Mesenchymal stem cell (in vitro differentiated cells and primary cell): ENCODE data around the gene ID1.

Experiments used
- DNase-seq: peaks from one replicate; pipeline ENCODE4 v3.0.0-alpha.2; 2013
- H2AFZ ChIP-seq: one replicate; pipeline ENCODE4 v1.6.1; 2013; ENCODE audit warnings: low read depth, mild to moderate bottlenecking, control low read depth, inconsistent platforms, low read length, moderate library complexity
- H2AK5ac ChIP-seq: 2 replicates; pipeline ENCODE4 v1.6.1; 2013; ENCODE audit warnings: low read length, moderate library complexity, mild to moderate bottlenecking, inconsistent platforms; ENCODE audit not compliant: severe bottlenecking
- H2BK120ac ChIP-seq: one replicate; pipeline ENCODE4 v1.6.1; 2013; ENCODE audit warnings: low read depth, mild to moderate bottlenecking, inconsistent platforms, low read length, moderate library complexity
- H2BK12ac ChIP-seq, 2 experiments: one replicate each; pipeline ENCODE4 v1.6.1; 2013; ENCODE audit warnings: inconsistent platforms in 2 of 2, low read length in 2 of 2, mild to moderate bottlenecking in 2 of 2, moderate library complexity in 2 of 2, control low read depth in 1 of 2
- H2BK15ac ChIP-seq: one replicate; pipeline ENCODE4 v1.6.1; 2013; ENCODE audit warnings: mild to moderate bottlenecking, low read depth, inconsistent platforms; ENCODE audit not compliant: poor library complexity, severe bottlenecking
- H2BK5ac ChIP-seq: 2 replicates; pipeline ENCODE4 v1.6.1; 2013; ENCODE audit warnings: low read depth, mild to moderate bottlenecking, low read length, control low read depth, inconsistent platforms; ENCODE audit not compliant: poor library complexity, severe bottlenecking
- H3K14ac ChIP-seq, 2 experiments: one replicate each; pipeline ENCODE4 v1.6.1; 2013; ENCODE audit warnings: inconsistent platforms in 2 of 2, low read length in 2 of 2, control low read depth in 1 of 2, mild to moderate bottlenecking in 1 of 2, moderate library complexity in 1 of 2
- H3K18ac ChIP-seq, 2 experiments: one replicate each; pipeline ENCODE4 v1.6.1; 2013; ENCODE audit warnings: inconsistent platforms in 2 of 2, low read length in 2 of 2, control low read depth in 1 of 2, low read depth in 1 of 2, mild to moderate bottlenecking in 1 of 2
- H3K23ac ChIP-seq, 2 experiments: one replicate each; pipeline ENCODE4 v1.6.1; 2013; ENCODE audit warnings: inconsistent platforms in 2 of 2, low read length in 2 of 2, mild to moderate bottlenecking in 2 of 2, moderate library complexity in 2 of 2, control low read depth in 1 of 2
- H3K27ac ChIP-seq: 2 replicates; pipeline ENCODE4 v1.5.1; 2013; ENCODE audit warnings: mild to moderate bottlenecking, moderate library complexity, low read length, control low read depth, inconsistent platforms; ENCODE audit not compliant: poor library complexity, severe bottlenecking
- H3K27me3 ChIP-seq, 2 experiments: 2 replicates each; pipeline versions ENCODE4 v1.6.1 to v1.7.0; 2013; ENCODE audit warnings: low read length in 2 of 2, mild to moderate bottlenecking in 2 of 2, moderate library complexity in 2 of 2, control low read depth in 1 of 2, inconsistent platforms in 1 of 2; ENCODE audit not compliant: control insufficient read depth in 1 of 2, insufficient read depth in 1 of 2
- H3K36me3 ChIP-seq, 2 experiments: 2 replicates each; pipeline versions ENCODE4 v1.6.1 to v1.7.0; 2013; ENCODE audit warnings: low read length in 2 of 2, control low read depth in 1 of 2, inconsistent platforms in 1 of 2, low read depth in 1 of 2, mild to moderate bottlenecking in 1 of 2; ENCODE audit not compliant: insufficient read depth in 2 of 2, control insufficient read depth in 1 of 2
- H3K4ac ChIP-seq, 2 experiments: one replicate each; pipeline ENCODE4 v1.6.1; 2013; ENCODE audit warnings: inconsistent platforms in 2 of 2, low read length in 2 of 2, mild to moderate bottlenecking in 2 of 2, moderate library complexity in 2 of 2, control low read depth in 1 of 2, low read depth in 1 of 2
- H3K4me1 ChIP-seq: 2 replicates; pipeline ENCODE4 v1.6.1; 2013; ENCODE audit warnings: low read depth, low read length, control low read depth; ENCODE audit not compliant: control insufficient read depth, insufficient read depth
- H3K4me2 ChIP-seq: 2 replicates; pipeline ENCODE4 v1.6.1; 2013; ENCODE audit warnings: low read length, mild to moderate bottlenecking, inconsistent platforms; ENCODE audit not compliant: poor library complexity, severe bottlenecking
- H3K4me3 ChIP-seq, 2 experiments: 2 replicates each; pipeline versions ENCODE4 v1.5.1 to v1.7.0; 2013; ENCODE audit warnings: low read length in 2 of 2, mild to moderate bottlenecking in 2 of 2, control low read depth in 1 of 2, low read depth in 1 of 2; ENCODE audit not compliant: insufficient read depth in 1 of 2
- H3K79me1 ChIP-seq: replicated peaks from 2 replicates; pipeline ENCODE4 v1.6.1; 2013; ENCODE audit warnings: mild to moderate bottlenecking, control low read depth, low read length, inconsistent platforms; ENCODE audit not compliant: poor library complexity, severe bottlenecking
- H3K9ac ChIP-seq: 2 replicates; pipeline ENCODE4 v1.7.0; 2013; ENCODE audit warnings: mild to moderate bottlenecking, low read length, moderate library complexity
- H3K9me3 ChIP-seq: 2 replicates; pipeline ENCODE4 v1.7.0; 2013; ENCODE audit warnings: mild to moderate bottlenecking, low read length; ENCODE audit not compliant: control insufficient read depth
- H4K8ac ChIP-seq: one replicate; pipeline ENCODE4 v1.6.1; 2013; ENCODE audit warnings: inconsistent platforms, mild to moderate bottlenecking, low read length, moderate library complexity
- H4K91ac ChIP-seq: one replicate; pipeline ENCODE4 v1.6.1; 2013; ENCODE audit warnings: mild to moderate bottlenecking, low read length, inconsistent platforms
- WGBS: methylation state at CpG from one replicate; pipeline ENCODE4 v1.1.7; 2013; ENCODE audit warnings: mixed read lengths; 5-methylcytosine and 5-hydroxymethylcytosine counted together

The ID1 gene

DNA sequence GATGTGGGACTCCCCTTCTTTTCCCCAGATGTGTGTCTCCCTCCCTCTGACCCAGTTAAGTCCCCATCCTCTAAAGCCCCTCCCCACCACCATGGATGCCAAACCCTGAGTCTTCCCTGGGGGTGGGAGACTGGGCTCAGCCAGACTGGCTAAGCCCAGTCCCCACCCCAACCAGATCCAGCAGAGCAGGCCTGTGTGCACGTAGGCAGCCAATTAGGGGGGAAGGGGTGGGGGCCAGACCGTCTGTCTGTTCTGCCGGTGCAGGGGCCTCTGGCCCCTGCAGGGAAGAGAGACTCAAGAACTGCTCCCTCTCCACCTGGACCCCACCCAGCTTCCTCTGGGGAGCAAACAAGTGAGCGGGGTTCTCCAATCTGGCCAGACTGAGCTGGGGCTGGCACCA is 33.2 kb downstream of the ID1 start:
- no peaks in the 10 kb centered on the region for H3K4me1 ChIP-seq
- 59% methylated on average over 4 of the region's 4 CpGs for WGBS
- no peak overlapping the region for H4K91ac ChIP-seq
- H2BK12ac ChIP-seq, result no peak overlapping the region
- H2BK15ac ChIP-seq, result no peak overlapping the region
- no peak overlapping the region for H2BK5ac ChIP-seq
- no peak overlapping the region for H3K27ac ChIP-seq
- H3K18ac ChIP-seq, result no peak overlapping the region
- no peaks in the 10 kb centered on the region for H3K79me1 ChIP-seq
- H3K9me3 ChIP-seq, result no peaks in the 10 kb centered on the region
- no peak for DNase-seq
- no peak overlapping the region for H3K9ac ChIP-seq
- H3K4me2 ChIP-seq, result no peak overlapping the region
- peaks cover 13 to 34% of the 10 kb centered on the region in 2 experiments for H3K27me3 ChIP-seq
- no peak overlapping the region for H4K8ac ChIP-seq
- no peak overlapping the region for H3K23ac ChIP-seq
- H3K4me3 ChIP-seq, result no peak overlapping the region
- H3K14ac ChIP-seq, result no peak overlapping the region
- no peak overlapping the region for H2AK5ac ChIP-seq
- H2AFZ ChIP-seq, result no peak overlapping the region
- no peak overlapping the region for H2BK120ac ChIP-seq
- H3K4ac ChIP-seq, result no peak overlapping the region
- peaks cover 0 to 3% of the 10 kb centered on the region in 2 experiments for H3K36me3 ChIP-seq

DNA sequence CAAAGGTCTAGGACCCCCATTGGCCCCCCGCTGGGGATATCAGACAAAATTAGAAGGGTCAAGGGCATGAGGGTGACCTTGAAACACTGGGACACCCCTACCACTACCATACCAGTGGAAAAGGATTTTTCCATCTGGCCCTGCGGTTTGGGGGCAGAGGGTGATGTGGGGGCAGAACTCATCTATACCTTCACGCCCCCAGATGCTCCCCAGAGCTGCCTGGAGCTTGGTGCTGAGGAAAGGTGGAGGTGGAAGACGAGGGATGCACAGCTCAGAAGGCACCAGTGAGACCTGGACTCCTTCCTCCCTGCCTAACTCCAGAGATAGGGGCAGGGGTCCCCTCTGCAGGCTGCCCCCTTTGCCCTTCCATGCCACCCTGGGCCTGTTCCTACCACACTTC is 33.7 kb downstream of the ID1 start:
- no peak overlapping the region for H2BK120ac ChIP-seq
- peak overlapping the region; percentile 5 for H4K8ac ChIP-seq
- no peak overlapping the region for H2BK12ac ChIP-seq
- no peak overlapping the region for H3K14ac ChIP-seq
- no peak overlapping the region for H3K27ac ChIP-seq
- peaks cover 13 to 38% of the 10 kb centered on the region in 2 experiments for H3K27me3 ChIP-seq
- no peak overlapping the region for H3K18ac ChIP-seq
- H3K4me1 ChIP-seq, result no peaks in the 10 kb centered on the region
- no peak overlapping the region for H3K4me2 ChIP-seq
- no peak for DNase-seq
- H3K4me3 ChIP-seq, result no peak overlapping the region
- no peaks in the 10 kb centered on the region for H3K79me1 ChIP-seq
- 91% methylated on average over 3 of the region's 4 CpGs for WGBS
- peaks cover 0 to 3% of the 10 kb centered on the region in 2 experiments for H3K36me3 ChIP-seq
- H3K9ac ChIP-seq, result no peak overlapping the region
- H3K23ac ChIP-seq, result no peak overlapping the region
- no peak overlapping the region for H4K91ac ChIP-seq
- H3K9me3 ChIP-seq, result no peaks in the 10 kb centered on the region
- H2BK15ac ChIP-seq, result no peak overlapping the region
- H2AFZ ChIP-seq, result no peak overlapping the region
- H2BK5ac ChIP-seq, result no peak overlapping the region
- no peak overlapping the region for H3K4ac ChIP-seq
- H2AK5ac ChIP-seq, result no peak overlapping the region

DNA sequence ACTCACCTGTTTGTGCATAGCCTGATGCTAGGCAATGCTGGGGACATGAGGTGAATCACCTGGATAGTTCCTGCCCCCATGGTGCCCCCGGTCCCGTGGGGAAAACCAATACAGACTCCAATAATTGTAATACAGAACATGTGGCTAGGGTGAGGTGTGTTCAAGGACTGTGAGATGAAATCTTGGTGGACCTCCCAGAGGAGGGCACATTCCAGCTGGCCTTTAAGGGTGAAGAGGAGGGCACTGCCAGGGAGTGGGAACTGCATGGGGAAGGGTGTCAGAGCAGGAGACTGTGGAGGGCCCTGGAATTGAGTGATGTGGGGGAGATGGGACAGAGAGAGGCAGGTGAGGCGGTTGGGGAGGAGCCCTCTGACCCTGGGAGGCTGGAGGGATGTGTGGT is 35.2 kb downstream of the ID1 start:
- H3K18ac ChIP-seq, result no peak overlapping the region
- no peaks in the 10 kb centered on the region for H3K4me1 ChIP-seq

DNA sequence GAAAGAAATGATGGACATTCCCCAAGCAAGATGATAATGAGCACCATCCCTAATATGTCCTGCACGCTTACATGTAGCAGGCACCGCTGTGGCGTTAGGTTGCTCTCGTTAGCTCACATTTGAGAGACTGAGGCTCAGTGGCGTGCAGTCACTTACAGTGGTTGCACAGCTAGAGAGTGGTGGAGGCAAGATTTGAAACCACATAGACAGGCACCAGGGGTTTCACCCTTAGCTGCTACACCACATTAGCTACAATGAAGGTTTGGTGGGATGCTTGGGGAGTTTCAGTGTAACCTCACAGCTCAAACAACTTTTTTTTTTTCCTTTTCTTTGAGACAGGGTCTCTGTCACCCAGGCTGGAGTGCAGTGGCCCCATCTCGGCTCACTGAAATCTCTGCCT is 36.3 kb downstream of the ID1 start:
- Histone ChIP-seq H3K14ac (no peak overlapping the region), H4K8ac (no peak overlapping the region), H2AFZ (no peak overlapping the region), H2BK12ac (no peak overlapping the region), H3K4me3 (no peak overlapping the region), H3K36me3 (peaks cover 0 to 3% of the 10 kb centered on the region in 2 experiments), H3K4ac (no peak overlapping the region), H3K4me2 (no peak overlapping the region), H3K23ac (no peak overlapping the region), H3K79me1 (no peaks in the 10 kb centered on the region), H4K91ac (no peak overlapping the region), H2BK5ac (no peak overlapping the region), H2BK15ac (no peak overlapping the region), H3K27ac (no peak overlapping the region), H3K4me1 (no peaks in the 10 kb centered on the region), H3K27me3 (peaks cover 13 to 43% of the 10 kb centered on the region in 2 experiments), H3K9me3 (no peaks in the 10 kb centered on the region), H3K18ac (no peak overlapping the region), H3K9ac (no peak overlapping the region), H2AK5ac (no peak overlapping the region), H2BK120ac (no peak overlapping the region)
- 96% methylated on average over 6 of the region's 6 CpGs for WGBS
- DNase-seq, result no peak

More for the DNA sequence above, 35.2 kb downstream of the ID1 start:
- Histone ChIP-seq H3K4ac (no peak overlapping the region), H3K4me2 (no peak overlapping the region), H4K8ac (no peak overlapping the region), H3K27me3 (peaks cover 13 to 43% of the 10 kb centered on the region in 2 experiments), H3K27ac (no peak overlapping the region), H3K9ac (no peak overlapping the region), H2BK5ac (no peak overlapping the region), H3K79me1 (no peaks in the 10 kb centered on the region), H3K4me3 (no peak overlapping the region), H4K91ac (no peak overlapping the region), H3K23ac (no peak overlapping the region), H2BK15ac (no peak overlapping the region), H3K36me3 (peaks cover 0 to 3% of the 10 kb centered on the region in 2 experiments), H3K9me3 (no peaks in the 10 kb centered on the region), H2BK120ac (no peak overlapping the region), H3K14ac (no peak overlapping the region), H2AFZ (no peak overlapping the region), H2AK5ac (no peak overlapping the region), H2BK12ac (no peak overlapping the region)
- no peak for DNase-seq
- 62% methylated on average over 3 of the region's 3 CpGs for WGBS
